Right atrium auricular region (tissue), 2 donors: ENCODE results near the gene RPTN. TPM values are rescaled to one million over a fixed set of nuclear protein-coding genes. Genes with fewer than 3 reads are reported as not detected.

Source experiments
- DNase-seq: peaks from one replicate; pipeline ENCODE4 v3.0.0-alpha.2; 2019; ENCODE audit warnings: low spot score
- H3K27ac ChIP-seq, 2 donors: fragments of 200-600 bp; sonication (generic); 1 replicate in 1 of 2; 2 replicates in 1 of 2; pipeline ENCODE4 v1.5.1; 2016 to 2019
- H3K27me3 ChIP-seq, 2 donors: fragments of 200-600 bp; sonication (generic); one replicate each; pipeline versions ENCODE4 v1.5.1 to v1.6.0; 2017 to 2019
- H3K36me3 ChIP-seq: fragments of 200-600 bp; sonication (generic); one replicate; pipeline ENCODE4 v1.5.1; 2016
- H3K4me1 ChIP-seq, 2 donors: fragments of 200-600 bp; sonication (generic); one replicate each; pipeline versions ENCODE4 v1.5.1 to v1.6.0; 2017 to 2019
- H3K4me3 ChIP-seq, 2 donors: fragments of 200-600 bp; sonication (generic); 1 replicate in 1 of 2; 2 replicates in 1 of 2; pipeline ENCODE4 v1.5.1; 2017 to 2019; ENCODE audit warnings: mild to moderate bottlenecking in 1 of 2, moderate library complexity in 1 of 2
- H3K9me3 ChIP-seq, 2 donors: fragments of 200-600 bp; sonication (generic); one replicate each; pipeline ENCODE4 v1.5.1; 2019
- total RNA-seq, 2 donors: library from RNA; depleted of rRNA; stranded (reverse); fragments of >200 nt; gene quantifications; one replicate each; pipeline ENCODE4 v1.1.0, GENCODE V29; 2016
- TF ChIP-seq, protein P1 (sequence below), 2 donors: fragments of 200-600 bp; sonication (generic); IDR thresholded peaks; one replicate each; pipeline ENCODE4 v1.5.1; 2019; ENCODE audit warnings: antibody characterized with exemption in 2 of 2

Gene RPTN
- total RNA-seq, 2 donors from 2014 or later, result not detected

DNA sequence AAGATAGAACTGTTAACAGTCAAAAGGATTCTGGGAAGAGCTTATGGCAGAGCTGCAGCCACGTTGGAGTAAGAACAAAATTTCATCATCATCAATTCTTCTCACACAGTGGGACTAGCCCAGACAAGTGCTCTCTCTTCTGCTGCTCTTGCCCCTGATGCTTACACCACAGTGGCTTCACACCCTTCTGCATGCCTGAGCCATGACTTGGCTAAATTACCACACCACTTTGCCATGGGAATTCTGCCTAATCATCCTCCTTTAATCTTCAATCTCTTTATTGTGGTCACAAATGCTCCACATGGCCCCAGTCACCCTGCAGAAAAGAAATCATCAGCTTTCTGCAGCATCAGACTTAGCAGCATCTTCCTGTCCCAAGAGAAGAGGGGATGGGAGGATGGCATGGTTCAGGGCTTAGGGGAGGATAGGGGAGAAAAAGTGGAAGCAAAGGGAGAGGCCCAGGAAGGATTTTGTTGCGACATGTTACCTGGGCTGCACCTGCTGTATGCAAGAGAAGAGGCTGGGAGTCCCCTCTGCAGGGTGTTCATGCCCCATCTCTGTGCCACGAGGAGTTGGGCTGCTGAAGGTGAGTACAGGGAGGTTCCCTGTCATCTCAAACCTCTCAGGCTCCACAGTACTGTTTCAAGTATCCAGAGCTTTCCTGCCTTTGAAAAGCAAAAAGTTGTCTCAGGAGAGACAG, 9.0 kb upstream of the RPTN start:
- TF ChIP-seq, protein P1, sequence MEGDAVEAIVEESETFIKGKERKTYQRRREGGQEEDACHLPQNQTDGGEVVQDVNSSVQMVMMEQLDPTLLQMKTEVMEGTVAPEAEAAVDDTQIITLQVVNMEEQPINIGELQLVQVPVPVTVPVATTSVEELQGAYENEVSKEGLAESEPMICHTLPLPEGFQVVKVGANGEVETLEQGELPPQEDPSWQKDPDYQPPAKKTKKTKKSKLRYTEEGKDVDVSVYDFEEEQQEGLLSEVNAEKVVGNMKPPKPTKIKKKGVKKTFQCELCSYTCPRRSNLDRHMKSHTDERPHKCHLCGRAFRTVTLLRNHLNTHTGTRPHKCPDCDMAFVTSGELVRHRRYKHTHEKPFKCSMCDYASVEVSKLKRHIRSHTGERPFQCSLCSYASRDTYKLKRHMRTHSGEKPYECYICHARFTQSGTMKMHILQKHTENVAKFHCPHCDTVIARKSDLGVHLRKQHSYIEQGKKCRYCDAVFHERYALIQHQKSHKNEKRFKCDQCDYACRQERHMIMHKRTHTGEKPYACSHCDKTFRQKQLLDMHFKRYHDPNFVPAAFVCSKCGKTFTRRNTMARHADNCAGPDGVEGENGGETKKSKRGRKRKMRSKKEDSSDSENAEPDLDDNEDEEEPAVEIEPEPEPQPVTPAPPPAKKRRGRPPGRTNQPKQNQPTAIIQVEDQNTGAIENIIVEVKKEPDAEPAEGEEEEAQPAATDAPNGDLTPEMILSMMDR (IDR thresholded peaks at IDR 0.05), result no peak
- Histone ChIP-seq H3K36me3 (no peaks in the 10 kb centered on the region), H3K9me3 (no peaks in the 10 kb centered on the region), H3K4me1 (peaks cover 0 to 23% of the 10 kb centered on the region in 2 donors), H3K4me3 (no peak overlapping the region), H3K27ac (peak overlapping the region in 1 of 2 donors; percentile 1), H3K27me3 (no peaks in the 10 kb centered on the region)
- DNase-seq, result no peak

DNA sequence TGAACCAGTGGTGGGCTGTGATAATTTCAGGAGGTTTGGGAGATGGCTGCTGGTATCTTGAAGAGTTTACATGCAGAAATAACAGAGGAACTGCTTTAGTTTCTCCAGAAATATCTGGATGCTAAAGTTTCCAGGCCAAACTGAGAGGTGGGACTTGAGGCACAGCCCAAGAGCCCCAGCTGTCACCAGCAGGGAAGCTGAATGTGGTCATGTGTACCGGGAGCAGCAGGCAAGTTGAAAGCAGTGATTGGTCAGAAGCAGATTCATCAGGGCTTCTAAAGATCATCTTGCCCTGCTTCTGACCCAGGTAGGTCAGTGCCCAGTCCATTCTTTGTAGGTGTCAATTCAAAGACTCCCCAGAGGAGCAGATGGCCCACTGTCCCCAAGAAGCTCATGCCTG, 7.9 kb upstream of the RPTN start:
- Histone ChIP-seq H3K27me3 (no peaks in the 10 kb centered on the region), H3K4me3 (no peak overlapping the region), H3K4me1 (peaks cover 0 to 29% of the 10 kb centered on the region in 2 donors), H3K9me3 (no peaks in the 10 kb centered on the region), H3K27ac (no peak overlapping the region), H3K36me3 (no peaks in the 10 kb centered on the region)
- TF ChIP-seq, protein P1 (IDR thresholded peaks at IDR 0.05), result no peak
- no peak for DNase-seq

DNA sequence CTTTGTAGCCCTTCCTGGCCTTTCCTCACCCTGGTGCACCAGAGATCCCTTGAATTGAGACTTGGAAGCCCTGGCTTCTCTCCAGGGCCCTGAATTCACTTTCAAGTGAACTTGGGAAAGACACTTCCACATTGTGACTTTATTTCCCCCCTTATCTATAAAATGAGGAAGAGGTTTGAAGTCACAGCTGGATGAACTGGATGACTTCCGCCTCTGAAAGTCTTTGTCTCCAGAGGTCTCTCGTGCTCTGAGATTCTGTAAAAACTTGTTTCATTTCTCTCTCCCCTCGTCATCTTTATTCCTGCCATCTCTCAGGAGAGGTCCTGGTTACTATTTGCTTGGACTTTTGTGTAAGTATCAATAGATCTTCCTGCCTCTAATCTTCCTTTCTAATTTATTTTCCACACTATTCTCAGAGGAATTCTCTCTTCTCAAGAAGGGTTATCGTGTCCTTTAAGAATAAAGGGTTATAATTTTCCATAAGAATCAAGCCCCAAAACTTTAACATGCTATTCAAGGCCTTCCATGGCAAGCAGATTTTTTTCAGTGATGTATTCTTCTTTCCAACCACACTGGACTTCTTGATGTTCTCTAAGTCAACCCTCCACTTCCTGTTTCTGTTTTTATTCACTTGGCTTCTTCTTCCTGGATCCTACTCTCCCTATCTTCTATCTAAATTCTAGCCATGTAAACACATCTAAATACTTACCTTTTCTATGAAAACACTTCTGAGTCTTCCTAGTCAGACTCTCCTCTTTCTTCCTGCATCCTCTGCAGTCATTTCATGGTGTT, 6.5 kb upstream of the RPTN start:
- H3K4me3 ChIP-seq, result no peak overlapping the region
- TF ChIP-seq, protein P1 (IDR thresholded peaks at IDR 0.05), result no peak
- H3K4me1 ChIP-seq, result peaks cover 0 to 29% of the 10 kb centered on the region in 2 donors
- no peaks in the 10 kb centered on the region for H3K36me3 ChIP-seq
- DNase-seq, result no peak
- no peaks in the 10 kb centered on the region for H3K9me3 ChIP-seq
- no peak overlapping the region for H3K27ac ChIP-seq
- no peaks in the 10 kb centered on the region for H3K27me3 ChIP-seq

DNA sequence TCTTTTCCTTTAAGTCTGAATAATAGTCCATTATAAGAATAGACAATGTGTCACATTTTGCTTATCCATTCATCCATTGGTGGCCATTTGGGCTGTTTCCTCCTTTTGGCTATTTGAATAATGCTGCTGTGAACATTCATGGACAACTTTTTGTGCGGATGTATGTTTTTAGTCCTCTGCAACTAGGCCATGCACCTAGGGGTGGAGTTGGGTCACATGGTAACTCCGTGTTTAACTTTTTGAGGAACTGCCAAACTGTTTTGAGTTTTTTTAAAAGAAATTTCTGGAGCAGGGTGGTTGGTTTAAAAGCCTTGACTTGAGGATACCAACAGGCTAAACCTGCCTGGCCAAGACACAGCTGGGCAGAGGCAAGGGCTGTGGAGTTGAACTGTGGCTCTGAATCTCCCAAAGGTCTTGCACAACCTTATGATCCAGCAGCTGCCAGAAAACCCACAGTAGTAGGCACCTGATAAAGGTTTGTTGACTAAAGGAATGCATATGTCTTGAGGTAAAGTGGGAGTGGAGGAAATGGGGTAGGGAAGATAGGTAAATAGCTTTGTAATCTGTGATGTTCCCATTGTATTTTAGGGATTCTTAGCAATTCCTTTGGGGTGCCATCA, 5.6 kb upstream of the RPTN start:
- H3K27me3 ChIP-seq, result no peaks in the 10 kb centered on the region
- TF ChIP-seq, protein P1 (IDR thresholded peaks at IDR 0.05), result no peak
- H3K9me3 ChIP-seq, result no peaks in the 10 kb centered on the region
- H3K4me3 ChIP-seq, result no peak overlapping the region
- peaks cover 0 to 29% of the 10 kb centered on the region in 2 donors for H3K4me1 ChIP-seq
- no peaks in the 10 kb centered on the region for H3K36me3 ChIP-seq
- DNase-seq, result no peak
- H3K27ac ChIP-seq, result no peak overlapping the region

DNA sequence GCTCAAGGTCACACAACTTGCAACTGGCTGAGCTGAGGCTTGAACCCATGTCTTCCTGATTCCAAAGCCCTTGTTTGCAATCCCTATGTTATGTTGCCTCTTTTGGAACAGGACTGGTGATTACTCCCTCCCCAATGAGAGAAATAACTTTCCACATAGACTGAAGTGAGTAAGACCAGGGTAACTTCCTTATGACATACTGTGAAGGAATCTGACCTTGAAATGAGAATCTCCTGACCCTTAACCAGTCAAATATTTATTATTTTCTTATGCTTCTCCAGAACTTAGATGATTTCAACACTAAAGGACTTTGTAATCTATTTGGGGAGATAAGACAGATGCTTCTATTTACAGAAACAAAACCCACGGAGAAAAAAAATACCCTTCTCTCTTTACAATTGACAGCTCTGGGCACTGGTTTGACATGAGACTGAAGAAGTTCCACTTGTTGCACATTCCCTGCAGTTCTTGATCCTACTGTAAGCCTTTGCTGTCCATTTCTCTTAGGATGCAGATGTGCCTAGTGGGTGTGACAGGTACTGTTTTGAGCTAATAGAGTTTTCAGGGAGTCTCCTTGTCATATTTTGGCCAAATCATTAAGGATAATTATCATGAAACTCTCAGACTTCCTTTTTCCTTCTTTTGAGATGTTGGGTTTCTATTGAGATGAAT, 3.9 kb upstream of the RPTN start:
- no peak for DNase-seq
- H3K36me3 ChIP-seq, result no peaks in the 10 kb centered on the region
- H3K27me3 ChIP-seq, result no peaks in the 10 kb centered on the region
- no peaks in the 10 kb centered on the region for H3K9me3 ChIP-seq
- H3K4me3 ChIP-seq, result no peak overlapping the region
- TF ChIP-seq, protein P1 (IDR thresholded peaks at IDR 0.05), result no peak
- H3K4me1 ChIP-seq, result peaks cover 0 to 18% of the 10 kb centered on the region in 2 donors
- H3K27ac ChIP-seq, result no peak overlapping the region
